Cerebellar nuclear complex (tissue), 1 donor: ENCODE results near the gene LRRC47.
A peak's percentile ranks its signal among the peaks of the same experiment; 100 is the strongest.

Experiments used
- DNase-seq, 2 experiments: peaks; one replicate each; lab custom pipeline; 2025; lab: John Stamatoyannopoulos, UW

LRRC47 gene

GRCh38 chr1:3747522-3747848, 48.8 kb downstream of the LRRC47 start:
- DNase-seq, result no peak

- DNase-seq, result peak; percentile 42 to 64
Observed at GRCh38 chr1:3746830-3747521, 49.3 kb downstream of the LRRC47 start.

GRCh38 chr1:3746389-3746829, 49.9 kb downstream of the LRRC47 start:
- DNase-seq, result no peak

GRCh38 chr1:3745590-3746381, 50.5 kb downstream of the LRRC47 start:
- DNase-seq, result peak; percentile 15 to 20

GRCh38 chr1:3745071-3745470, 51.2 kb downstream of the LRRC47 start:
- DNase-seq, result no peak

GRCh38 chr1:3744646-3745045, 51.7 kb downstream of the LRRC47 start:
- no peak for DNase-seq

GRCh38 chr1:3743826-3744225, 52.5 kb downstream of the LRRC47 start:
- DNase-seq, result no peak

- DNase-seq, result no peak
Observed at GRCh38 chr1:3743421-3743820, 52.9 kb downstream of the LRRC47 start.

GRCh38 chr1:3742439-3743298, 53.6 kb downstream of the LRRC47 start:
- no peak for DNase-seq

GRCh38 chr1:3741566-3742438, 54.5 kb downstream of the LRRC47 start:
- no peak for DNase-seq

GRCh38 chr1:3740752-3741151, 55.5 kb downstream of the LRRC47 start:
- DNase-seq, result no peak

GRCh38 chr1:3740042-3740441, 56.3 kb downstream of the LRRC47 start:
- DNase-seq, result no peak

- no peak for DNase-seq
Observed at GRCh38 chr1:3738943-3739342, 57.4 kb downstream of the LRRC47 start.

- DNase-seq, result no peak
Observed at GRCh38 chr1:3736708-3737107, 59.6 kb downstream of the LRRC47 start.

GRCh38 chr1:3736131-3736561, 60.2 kb downstream of the LRRC47 start:
- DNase-seq, result no peak

GRCh38 chr1:3735688-3736087, 60.6 kb downstream of the LRRC47 start:
- DNase-seq, result no peak

GRCh38 chr1:3735027-3735681, 61.1 kb downstream of the LRRC47 start:
- no peak for DNase-seq

GRCh38 chr1:3734602-3735001, 61.7 kb downstream of the LRRC47 start:
- DNase-seq, result no peak

GRCh38 chr1:3733883-3734589, 62.3 kb downstream of the LRRC47 start:
- DNase-seq, result no peak
